HCT116 (cell line): ENCODE data around the gene FOS.

Experiments
- CBX3 ChIP-seq: IDR thresholded peaks from 2 replicates; pipeline ENCODE4 v1.6.1; 2012; ENCODE audit warnings: low read depth
- CEBPB ChIP-seq: IDR thresholded peaks from 2 replicates; pipeline ENCODE4 v1.6.1; 2012; ENCODE audit warnings: low read depth
- ELF1 ChIP-seq: IDR thresholded peaks from 2 replicates; pipeline ENCODE4 v1.6.1; 2012; ENCODE audit warnings: low read depth, borderline replicate concordance
- EZH2 ChIP-seq: fragments of 200-600 bp; sonication (generic); IDR thresholded peaks from 2 replicates; pipeline ENCODE4 v1.6.1; 2017; ENCODE audit warnings: antibody characterized with exemption, mixed run types
- EZH2phosphoT487 ChIP-seq: fragments of 200-600 bp; IDR thresholded peaks from 2 replicates; pipeline ENCODE4 v1.6.1; 2018; ENCODE audit warnings: antibody characterized with exemption, borderline replicate concordance
- JUND ChIP-seq: IDR thresholded peaks from 2 replicates; pipeline ENCODE4 v1.6.1; 2012
- POLR2A ChIP-seq: IDR thresholded peaks from 2 replicates; pipeline ENCODE4 v1.7.0; 2011; ENCODE audit warnings: borderline replicate concordance; ENCODE audit not compliant: insufficient read depth, insufficient read length; ENCODE audit errors: extremely low read depth
- POLR2AphosphoS5 ChIP-seq: IDR thresholded peaks from 2 replicates; pipeline ENCODE4 v1.6.1; 2011; ENCODE audit warnings: mild to moderate bottlenecking, low read depth, low read length, moderate library complexity
- RAD21 ChIP-seq: IDR thresholded peaks from 2 replicates; pipeline ENCODE4 v1.6.1; 2012; ENCODE audit warnings: low read depth, mild to moderate bottlenecking
- ZFX ChIP-seq: fragments of 450-650 bp; IDR thresholded peaks from 2 replicates; pipeline ENCODE4 v1.6.1; 2017
- ZNF274 ChIP-seq: fragments of 200-500 bp; sonication (Bioruptor generic); IDR thresholded peaks from 2 replicates; pipeline ENCODE4 v1.6.1; 2014; ENCODE audit warnings: mild to moderate bottlenecking, low read depth, low read length, inconsistent platforms
- TF ChIP-seq, protein P1 (sequence below), 3 experiments: fragments of 200-600 bp in 1 of 3; sonication (generic) in 1 of 3; IDR thresholded peaks in 2 of 3; conservative IDR thresholded peaks in 1 of 3; 2 replicates each; pipeline ENCODE4 v1.5.1; 2012 to 2017; ENCODE audit warnings: low read depth in 2 of 3, low read length in 2 of 3, antibody characterized with exemption in 1 of 3, borderline replicate concordance in 1 of 3, control low read depth in 1 of 3, mild to moderate bottlenecking in 1 of 3, mixed read lengths in 1 of 3, mixed run types in 1 of 3, moderate library complexity in 1 of 3; ENCODE audit not compliant: insufficient read depth in 1 of 3

- TF ChIP-seq, protein P1, sequence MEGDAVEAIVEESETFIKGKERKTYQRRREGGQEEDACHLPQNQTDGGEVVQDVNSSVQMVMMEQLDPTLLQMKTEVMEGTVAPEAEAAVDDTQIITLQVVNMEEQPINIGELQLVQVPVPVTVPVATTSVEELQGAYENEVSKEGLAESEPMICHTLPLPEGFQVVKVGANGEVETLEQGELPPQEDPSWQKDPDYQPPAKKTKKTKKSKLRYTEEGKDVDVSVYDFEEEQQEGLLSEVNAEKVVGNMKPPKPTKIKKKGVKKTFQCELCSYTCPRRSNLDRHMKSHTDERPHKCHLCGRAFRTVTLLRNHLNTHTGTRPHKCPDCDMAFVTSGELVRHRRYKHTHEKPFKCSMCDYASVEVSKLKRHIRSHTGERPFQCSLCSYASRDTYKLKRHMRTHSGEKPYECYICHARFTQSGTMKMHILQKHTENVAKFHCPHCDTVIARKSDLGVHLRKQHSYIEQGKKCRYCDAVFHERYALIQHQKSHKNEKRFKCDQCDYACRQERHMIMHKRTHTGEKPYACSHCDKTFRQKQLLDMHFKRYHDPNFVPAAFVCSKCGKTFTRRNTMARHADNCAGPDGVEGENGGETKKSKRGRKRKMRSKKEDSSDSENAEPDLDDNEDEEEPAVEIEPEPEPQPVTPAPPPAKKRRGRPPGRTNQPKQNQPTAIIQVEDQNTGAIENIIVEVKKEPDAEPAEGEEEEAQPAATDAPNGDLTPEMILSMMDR (IDR thresholded peaks at IDR 0.05 in 2 of 3, conservative IDR thresholded peaks at IDR 0.05 in 1 of 3; ENCODE audit: borderline replicate concordance in 1 of 3, insufficient read depth in 1 of 3, low read depth in 2 of 3, low read length in 2 of 3) = no peak
- TF ChIP-seq RAD21 = no peak
- TF ChIP-seq ZNF274 = no peak
- TF ChIP-seq POLR2AphosphoS5 = no peak
- TF ChIP-seq CEBPB = no peak
- TF ChIP-seq POLR2A = no peak
- TF ChIP-seq JUND = no peak
- TF ChIP-seq ELF1 = no peak
- no peak for TF ChIP-seq CBX3
- no peak for TF ChIP-seq EZH2
- TF ChIP-seq ZFX = no peak
- TF ChIP-seq EZH2phosphoT487 = no peak
These were observed 47.3 kb upstream of the FOS start for GRCh38 chr14:75231320-75231719.
